WI38 (cell line): Measurements from ENCODE around the gene COL4A1.
A peak's percentile ranks its signal among the peaks of the same experiment; 100 is the strongest.

Experiments
- H3K4me3 ChIP-seq: 2 replicates; pipeline ENCODE4 v1.5.1; 2011; ENCODE audit warnings: low read depth, mild to moderate bottlenecking, control low read depth, low read length
- TF ChIP-seq, protein P1 (sequence below): IDR thresholded peaks from 2 replicates; pipeline ENCODE4 v1.5.1; 2012; ENCODE audit warnings: low read depth, mild to moderate bottlenecking, control low read depth, low read length

The COL4A1 gene

DNA sequence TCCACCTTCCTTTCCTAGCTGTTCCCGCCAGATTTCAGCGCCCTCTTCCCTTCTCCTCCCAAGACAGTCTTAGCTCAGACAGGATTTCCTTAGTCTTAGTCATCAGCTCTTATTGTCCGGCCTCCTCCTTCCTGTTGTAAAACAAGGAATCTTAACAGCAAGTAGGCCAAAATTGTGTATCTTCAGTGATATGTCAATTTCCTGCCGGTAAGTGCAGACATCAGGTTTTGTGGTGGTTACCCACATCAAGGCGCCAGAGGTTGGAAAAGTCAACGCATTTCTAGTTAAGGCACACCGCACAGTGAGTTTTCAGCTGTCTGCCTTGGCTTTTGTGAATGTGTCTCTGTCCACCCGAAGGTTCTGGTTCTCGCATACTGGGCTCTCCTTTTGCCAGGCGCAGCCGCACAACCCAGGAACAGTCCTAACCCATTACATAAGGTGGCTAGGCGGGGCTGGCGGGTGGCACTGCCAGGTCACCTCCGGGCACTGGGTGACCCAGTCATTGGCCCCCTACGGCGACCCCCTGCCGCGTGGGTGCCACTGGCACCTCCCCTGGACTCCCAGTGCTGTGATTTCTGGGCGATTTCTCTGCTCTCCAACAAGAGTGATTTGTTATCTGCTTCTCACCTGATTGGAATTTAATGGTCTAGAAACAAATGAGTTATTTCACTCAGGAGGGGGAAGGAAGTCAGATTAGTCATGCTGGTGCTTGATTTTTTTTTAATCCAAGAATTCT, 13.0 kb upstream of the COL4A1 start:
- 0 out of 2 replicates have a peak overlapping the region, but pooled peaks have one; percentile 4 for H3K4me3 ChIP-seq
- TF ChIP-seq, protein P1, sequence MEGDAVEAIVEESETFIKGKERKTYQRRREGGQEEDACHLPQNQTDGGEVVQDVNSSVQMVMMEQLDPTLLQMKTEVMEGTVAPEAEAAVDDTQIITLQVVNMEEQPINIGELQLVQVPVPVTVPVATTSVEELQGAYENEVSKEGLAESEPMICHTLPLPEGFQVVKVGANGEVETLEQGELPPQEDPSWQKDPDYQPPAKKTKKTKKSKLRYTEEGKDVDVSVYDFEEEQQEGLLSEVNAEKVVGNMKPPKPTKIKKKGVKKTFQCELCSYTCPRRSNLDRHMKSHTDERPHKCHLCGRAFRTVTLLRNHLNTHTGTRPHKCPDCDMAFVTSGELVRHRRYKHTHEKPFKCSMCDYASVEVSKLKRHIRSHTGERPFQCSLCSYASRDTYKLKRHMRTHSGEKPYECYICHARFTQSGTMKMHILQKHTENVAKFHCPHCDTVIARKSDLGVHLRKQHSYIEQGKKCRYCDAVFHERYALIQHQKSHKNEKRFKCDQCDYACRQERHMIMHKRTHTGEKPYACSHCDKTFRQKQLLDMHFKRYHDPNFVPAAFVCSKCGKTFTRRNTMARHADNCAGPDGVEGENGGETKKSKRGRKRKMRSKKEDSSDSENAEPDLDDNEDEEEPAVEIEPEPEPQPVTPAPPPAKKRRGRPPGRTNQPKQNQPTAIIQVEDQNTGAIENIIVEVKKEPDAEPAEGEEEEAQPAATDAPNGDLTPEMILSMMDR = no peak

DNA sequence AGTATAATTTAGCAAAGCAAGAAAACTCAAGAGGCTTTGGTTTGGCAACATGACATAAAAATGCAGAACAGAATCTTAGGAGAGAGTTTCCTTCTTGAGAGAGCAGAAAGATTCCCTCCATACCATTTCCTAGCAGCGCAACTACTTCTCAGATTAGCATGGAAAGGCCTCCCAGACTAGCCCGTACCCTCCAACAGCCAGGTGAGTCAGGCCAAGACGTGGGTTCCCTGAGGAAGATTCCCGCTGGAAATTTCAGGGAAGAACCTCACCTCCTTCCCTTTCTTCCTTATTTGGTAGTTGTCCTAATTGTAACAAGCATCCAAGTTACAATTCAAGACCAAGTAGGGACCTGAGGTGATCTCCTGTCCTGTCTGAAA, 12.4 kb upstream of the COL4A1 start:
- H3K4me3 ChIP-seq = no peak overlapping the region
- TF ChIP-seq, protein P1 = no peak

DNA sequence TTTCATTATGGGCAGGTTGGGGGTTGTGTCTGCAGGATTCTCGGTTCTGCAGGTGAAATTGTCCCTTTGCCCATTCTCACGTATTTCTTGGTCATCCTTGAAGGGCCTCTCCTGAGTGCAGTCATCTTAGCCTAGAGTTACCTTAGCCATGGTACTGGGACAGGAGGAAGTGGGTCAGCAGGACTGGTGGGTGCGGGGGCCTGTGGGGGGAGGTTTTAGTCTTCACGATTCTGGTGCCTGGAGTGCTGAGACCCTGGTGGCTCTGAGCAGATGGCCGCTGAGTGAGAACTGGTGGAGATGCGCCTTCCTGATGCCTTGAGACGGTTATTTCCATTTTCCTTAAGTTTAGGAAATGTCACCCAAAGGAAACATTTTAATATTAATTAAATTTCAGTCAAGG, 12.0 kb upstream of the COL4A1 start:
- TF ChIP-seq, protein P1 = no peak
- H3K4me3 ChIP-seq = no peak overlapping the region

DNA sequence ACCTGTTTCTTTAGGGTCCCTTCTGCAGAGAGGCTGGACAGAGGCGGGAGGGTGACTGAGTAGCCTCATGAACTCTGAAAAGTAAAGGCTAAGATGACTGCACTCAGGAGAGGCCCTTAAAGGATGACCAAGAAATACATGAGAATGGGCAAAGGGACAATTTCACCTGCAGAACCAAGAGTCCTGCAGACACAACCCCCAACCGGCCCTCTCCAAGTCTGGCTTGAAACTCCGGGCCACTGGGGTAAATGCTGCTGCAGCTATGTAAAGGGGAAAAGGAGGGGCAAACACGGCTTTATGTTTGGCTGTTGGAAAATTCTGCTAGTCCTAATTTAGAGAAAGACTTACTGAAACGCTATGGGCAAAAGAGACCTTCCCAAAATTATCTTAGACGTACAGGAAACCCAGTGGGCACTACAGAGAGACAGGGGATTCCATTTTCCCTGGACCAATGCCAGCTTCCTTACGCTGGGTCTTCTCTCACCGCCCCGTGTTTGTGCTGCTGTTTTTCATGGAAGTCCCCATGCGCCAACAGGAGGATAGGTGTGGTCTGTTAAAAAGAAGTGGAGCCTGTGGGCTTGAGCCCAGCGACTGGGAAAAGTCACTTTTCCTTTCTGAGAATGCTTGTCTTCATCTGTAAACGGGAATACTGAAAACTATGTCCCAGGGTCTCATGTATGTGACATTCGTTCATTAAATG, 10.7 kb upstream of the COL4A1 start:
- no peak overlapping the region for H3K4me3 ChIP-seq
- TF ChIP-seq, protein P1 = no peak

DNA sequence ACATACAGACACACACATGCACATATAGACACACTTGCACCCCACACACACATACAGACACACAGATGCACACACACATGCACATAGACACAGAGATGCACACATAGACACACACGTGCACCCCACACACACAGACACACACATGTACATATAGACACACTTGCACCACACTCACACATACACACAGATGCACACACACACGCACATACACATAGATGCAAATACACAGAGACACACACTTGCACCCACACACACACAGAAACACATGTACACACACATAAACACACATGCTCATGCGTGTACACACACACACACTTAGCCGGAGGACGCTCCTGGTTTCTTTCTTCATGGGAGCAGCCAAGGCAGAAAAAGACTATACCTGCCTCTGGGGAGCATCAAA, 10.1 kb upstream of the COL4A1 start:
- TF ChIP-seq, protein P1 = no peak
- H3K4me3 ChIP-seq = no peak overlapping the region

DNA sequence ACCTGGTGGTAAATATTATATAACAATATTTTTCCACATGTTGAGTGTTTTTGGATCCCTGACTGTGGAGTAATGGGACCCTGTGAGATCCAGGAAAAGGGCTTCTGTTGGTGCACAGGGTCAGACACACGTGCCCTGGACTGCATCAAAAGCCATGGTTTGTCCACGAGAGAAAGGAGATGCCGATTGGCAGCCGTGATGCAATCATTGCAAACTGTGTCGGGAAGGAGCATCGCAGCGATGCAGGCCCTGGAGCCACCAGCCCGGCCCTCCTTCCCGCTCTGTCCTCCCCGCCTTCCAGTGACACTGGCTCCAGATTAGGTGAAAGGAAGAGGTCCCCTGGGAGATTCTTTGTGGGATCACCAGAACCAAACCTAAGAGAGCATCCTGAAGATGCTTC, 9.2 kb upstream of the COL4A1 start:
- H3K4me3 ChIP-seq = no peak overlapping the region
- TF ChIP-seq, protein P1 = no peak
